Rectal smooth muscle tissue (tissue), 1 donor: ENCODE data around the gene MCTP1.
A peak's percentile ranks its signal among the peaks of the same experiment; 100 is the strongest.

Experiments
- H3K27ac ChIP-seq: one replicate; pipeline ENCODE4 v1.7.0; 2013; ENCODE audit warnings: low read depth, low read length, inconsistent platforms
- H3K27me3 ChIP-seq: one replicate; pipeline ENCODE4 v1.7.0; 2013; ENCODE audit warnings: low read length; ENCODE audit not compliant: control insufficient read depth, insufficient read depth
- H3K36me3 ChIP-seq: one replicate; pipeline ENCODE4 v1.7.0; 2013; ENCODE audit warnings: low read length; ENCODE audit not compliant: control insufficient read depth, insufficient read depth
- H3K4me1 ChIP-seq: one replicate; pipeline ENCODE4 v1.7.0; 2013; ENCODE audit warnings: low read length; ENCODE audit not compliant: control insufficient read depth, insufficient read depth
- H3K4me3 ChIP-seq: one replicate; pipeline ENCODE4 v1.7.0; 2013; ENCODE audit warnings: low read length
- H3K9ac ChIP-seq: one replicate; pipeline ENCODE4 v1.7.0; 2013; ENCODE audit warnings: low read length

The MCTP1 gene

GRCh38 chr5:95100551-95100950 lies 184.3 kb downstream of the MCTP1 start:
- Histone ChIP-seq H3K27ac (no peak overlapping the region), H3K36me3 (no peaks in the 10 kb centered on the region), H3K4me1 (no peaks in the 10 kb centered on the region), H3K9ac (no peak overlapping the region), H3K4me3 (no peak overlapping the region), H3K27me3 (no peaks in the 10 kb centered on the region)

- Histone ChIP-seq H3K4me3 (no peak overlapping the region), H3K27ac (no peak overlapping the region), H3K9ac (no peak overlapping the region), H3K36me3 (no peaks in the 10 kb centered on the region), H3K27me3 (no peaks in the 10 kb centered on the region), H3K4me1 (no peaks in the 10 kb centered on the region)
Observed at GRCh38 chr5:95098012-95098411, 186.9 kb downstream of the MCTP1 start.

GRCh38 chr5:95093211-95093610 lies 191.7 kb downstream of the MCTP1 start:
- Histone ChIP-seq H3K4me3 (no peak overlapping the region), H3K4me1 (no peaks in the 10 kb centered on the region), H3K27me3 (no peaks in the 10 kb centered on the region), H3K9ac (no peak overlapping the region), H3K27ac (no peak overlapping the region), H3K36me3 (no peaks in the 10 kb centered on the region)

GRCh38 chr5:95090774-95091173 lies 194.1 kb downstream of the MCTP1 start:
- Histone ChIP-seq H3K27me3 (no peaks in the 10 kb centered on the region), H3K4me1 (no peaks in the 10 kb centered on the region), H3K9ac (no peak overlapping the region), H3K4me3 (no peak overlapping the region), H3K36me3 (no peaks in the 10 kb centered on the region), H3K27ac (no peak overlapping the region)

- no peaks in the 10 kb centered on the region for H3K4me1 ChIP-seq
- H3K27ac ChIP-seq: no peak overlapping the region
- no peak overlapping the region for H3K4me3 ChIP-seq
- no peak overlapping the region for H3K9ac ChIP-seq
- no peaks in the 10 kb centered on the region for H3K36me3 ChIP-seq
- H3K27me3 ChIP-seq: no peaks in the 10 kb centered on the region
Observed at GRCh38 chr5:95087816-95088317, 197.0 kb downstream of the MCTP1 start.

GRCh38 chr5:95086927-95087815 lies 197.7 kb downstream of the MCTP1 start:
- no peaks in the 10 kb centered on the region for H3K36me3 ChIP-seq
- H3K27me3 ChIP-seq: no peaks in the 10 kb centered on the region
- H3K4me3 ChIP-seq: no peak overlapping the region
- no peaks in the 10 kb centered on the region for H3K4me1 ChIP-seq
- no peak overlapping the region for H3K9ac ChIP-seq
- H3K27ac ChIP-seq: no peak overlapping the region

GRCh38 chr5:95084757-95085156 lies 200.1 kb downstream of the MCTP1 start:
- Histone ChIP-seq H3K4me1 (no peaks in the 10 kb centered on the region), H3K4me3 (no peak overlapping the region), H3K36me3 (no peaks in the 10 kb centered on the region), H3K9ac (no peak overlapping the region), H3K27ac (no peak overlapping the region), H3K27me3 (no peaks in the 10 kb centered on the region)

- Histone ChIP-seq H3K4me3 (no peak overlapping the region), H3K27me3 (no peaks in the 10 kb centered on the region), H3K27ac (no peak overlapping the region), H3K9ac (no peak overlapping the region), H3K36me3 (no peaks in the 10 kb centered on the region), H3K4me1 (no peaks in the 10 kb centered on the region)
Observed at GRCh38 chr5:95083606-95084005, 201.3 kb downstream of the MCTP1 start.

GRCh38 chr5:95081982-95082381 lies 202.9 kb downstream of the MCTP1 start:
- Histone ChIP-seq H3K4me1 (no peaks in the 10 kb centered on the region), H3K9ac (no peak overlapping the region), H3K4me3 (no peak overlapping the region), H3K36me3 (no peaks in the 10 kb centered on the region), H3K27me3 (no peaks in the 10 kb centered on the region), H3K27ac (no peak overlapping the region)

- peak overlapping the region; percentile 25 for H3K4me3 ChIP-seq
- H3K36me3 ChIP-seq: no peaks in the 10 kb centered on the region
- H3K9ac ChIP-seq: no peak overlapping the region
- no peak overlapping the region for H3K27ac ChIP-seq
- no peaks in the 10 kb centered on the region for H3K27me3 ChIP-seq
- H3K4me1 ChIP-seq: no peaks in the 10 kb centered on the region
Observed at GRCh38 chr5:95081500-95081960, 203.4 kb downstream of the MCTP1 start.

- H3K4me1 ChIP-seq: no peaks in the 10 kb centered on the region
- H3K9ac ChIP-seq: no peak overlapping the region
- H3K27ac ChIP-seq: no peak overlapping the region
- no peaks in the 10 kb centered on the region for H3K27me3 ChIP-seq
- no peaks in the 10 kb centered on the region for H3K36me3 ChIP-seq
- H3K4me3 ChIP-seq: peak overlapping the region; percentile 4
Observed at GRCh38 chr5:95080441-95080840, 204.5 kb downstream of the MCTP1 start.

GRCh38 chr5:95080030-95080429 lies 204.9 kb downstream of the MCTP1 start:
- no peaks in the 10 kb centered on the region for H3K4me1 ChIP-seq
- H3K4me3 ChIP-seq: no peak overlapping the region
- no peak overlapping the region for H3K9ac ChIP-seq
- no peaks in the 10 kb centered on the region for H3K36me3 ChIP-seq
- H3K27me3 ChIP-seq: no peaks in the 10 kb centered on the region
- no peak overlapping the region for H3K27ac ChIP-seq

- Histone ChIP-seq H3K27me3 (no peaks in the 10 kb centered on the region), H3K36me3 (no peaks in the 10 kb centered on the region), H3K27ac (no peak overlapping the region), H3K4me1 (no peaks in the 10 kb centered on the region), H3K4me3 (no peak overlapping the region), H3K9ac (no peak overlapping the region)
Observed at GRCh38 chr5:95078868-95079267, 206.0 kb downstream of the MCTP1 start.
